Left colon (tissue), 2 donors: ENCODE measurements around the gene EIF3F. TPM values are rescaled to one million over a fixed set of nuclear protein-coding genes. Genes with fewer than 3 reads are reported as not detected.

ENCODE experiments used
- ATAC-seq: fragments of 200-7000 bp; cut with Tn5 transposase; one replicate; pipeline ENCODE4 v1.9.1; 2020; ENCODE audit warnings: mild to moderate bottlenecking, moderate library complexity
- DNase-seq, 2 donors: peaks; one replicate each; pipeline ENCODE4 v3.0.0-alpha.2; 2020
- intact Hi-C, 2 donors: fragments of 100-400 bp; cut with DNase I in 1 of 2; cut with micrococcal nuclease in 1 of 2; formaldehyde crosslinking; loops; one replicate each; pipeline versions ENCODE4 v1.11.2 to v1.14.0; 2022; cut with DNase I, micrococcal nuclease
- long read RNA-seq: library from polyadenylated mRNA; unstranded; transcript quantifications from one replicate; pipeline ENCODE4 v2.0.0, GENCODE V29; 2021
- total RNA-seq, 2 donors: library from RNA; stranded (reverse); fragmentation: NEBNext Ultra II Directional; extraction: Animal tissue kit (Norgen Biotek cat#: 25700); gene quantifications; one replicate each; pipeline ENCODE4 v1.2.1, GENCODE V29; 2021
- donor health status: DM: no; HTN: no; CAD: no.
- donor health status: DM: yes; HTN: yes; CAD: no.

The EIF3F gene, protein sequence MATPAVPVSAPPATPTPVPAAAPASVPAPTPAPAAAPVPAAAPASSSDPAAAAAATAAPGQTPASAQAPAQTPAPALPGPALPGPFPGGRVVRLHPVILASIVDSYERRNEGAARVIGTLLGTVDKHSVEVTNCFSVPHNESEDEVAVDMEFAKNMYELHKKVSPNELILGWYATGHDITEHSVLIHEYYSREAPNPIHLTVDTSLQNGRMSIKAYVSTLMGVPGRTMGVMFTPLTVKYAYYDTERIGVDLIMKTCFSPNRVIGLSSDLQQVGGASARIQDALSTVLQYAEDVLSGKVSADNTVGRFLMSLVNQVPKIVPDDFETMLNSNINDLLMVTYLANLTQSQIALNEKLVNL
- total RNA-seq = 100 to 1,000 TPM; 198 to 218 TPM
- long read RNA-seq, transcript EIF3F-201 (8 exons, 1,254 nt) = major isoform, 213 of 223 reads
- long read RNA-seq, partial matches to known transcripts = 5 of 223 reads
- long read RNA-seq, other reads (novel, unspliced or antisense) = 5 of 223 reads

DNA sequence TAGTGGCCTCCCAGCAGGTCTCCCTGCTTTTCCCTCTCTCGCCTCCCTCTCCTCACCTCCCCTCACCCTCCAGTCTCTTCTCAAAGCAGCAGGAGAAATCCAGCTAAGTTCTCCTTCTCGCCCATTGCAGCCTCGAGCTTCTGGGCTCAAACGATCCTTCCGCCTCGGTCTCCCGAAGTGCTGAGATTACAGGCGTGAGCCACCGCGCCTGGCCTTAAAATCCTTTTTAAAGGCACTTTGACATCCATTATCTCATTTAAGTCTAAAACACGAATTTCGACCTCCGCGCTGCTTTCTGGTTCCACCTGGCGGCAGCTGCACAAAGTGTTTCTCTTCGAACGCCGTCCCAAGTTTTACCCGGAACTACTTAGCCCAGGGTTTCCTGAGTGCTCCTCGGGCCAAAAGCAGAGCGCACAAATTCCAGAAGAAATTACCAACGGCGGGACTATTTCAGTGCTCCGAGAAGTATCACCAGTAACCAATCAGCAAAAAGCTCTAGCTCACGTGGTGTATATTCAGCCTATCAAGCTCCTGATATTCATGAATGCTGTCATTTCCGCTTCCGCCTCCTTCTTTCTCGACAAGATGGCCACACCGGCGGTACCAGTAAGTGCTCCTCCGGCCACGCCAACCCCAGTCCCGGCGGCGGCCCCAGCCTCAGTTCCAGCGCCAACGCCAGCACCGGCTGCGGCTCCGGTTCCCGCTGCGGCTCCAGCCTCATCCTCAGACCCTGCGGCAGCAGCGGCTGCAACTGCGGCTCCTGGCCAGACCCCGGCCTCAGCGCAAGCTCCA is at the start of gene EIF3F:
Gene EIF3F (plus strand): TSS at position 570 of the 792 bp plus-strand sequence. CDS start 16 bp downstream, at position 586.
- ATAC-seq (peak; percentile 99), DNase-seq (peak; percentile 86 to 91)
- intact Hi-C loops = loop anchor here in 1 of 2 donors (2.0 kb wide), 1 partner anchor 94 kb away; no protein-coding TSS in a partner anchor

DNA sequence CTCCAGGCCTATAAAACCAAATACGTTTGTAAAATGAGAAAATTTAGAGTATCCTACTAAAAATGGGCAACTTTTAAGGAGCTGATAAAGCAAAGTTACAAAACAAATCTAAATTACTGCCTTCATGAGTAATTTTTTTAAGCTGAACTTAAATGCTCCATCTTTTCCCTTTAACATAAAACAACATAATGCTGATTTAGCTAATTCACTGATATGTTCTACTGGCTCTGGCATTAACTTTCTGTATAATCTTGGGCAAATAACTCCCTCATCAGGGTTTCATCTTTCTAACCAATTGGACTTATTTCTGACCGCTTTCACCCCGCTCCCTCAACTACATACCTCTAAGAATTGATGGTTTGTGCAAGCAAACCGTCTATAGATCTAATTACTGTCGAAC is 46.0 kb upstream of the EIF3F start:
- no peak for ATAC-seq
- intact Hi-C loops = no loop called here
- DNase-seq = no peak

DNA sequence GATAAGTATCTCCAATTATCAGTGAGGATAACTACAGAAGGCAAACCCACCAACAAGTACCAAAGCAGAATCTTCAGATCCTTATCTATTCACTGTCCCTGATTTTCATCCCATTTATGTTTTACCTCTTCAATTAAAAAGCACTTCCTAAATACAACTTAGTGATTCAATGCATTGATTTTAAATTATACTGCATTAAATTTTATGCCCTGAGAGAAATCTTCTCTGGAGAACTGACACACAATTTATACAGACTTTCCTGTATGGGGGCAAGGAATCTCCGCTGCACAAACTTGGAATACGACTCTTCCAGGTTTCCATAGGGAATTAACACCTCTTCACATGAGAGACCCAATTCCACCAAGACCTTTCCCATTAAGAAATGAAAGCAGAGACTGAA is 45.5 kb upstream of the EIF3F start, which contains the start of gene OR10A3:
Gene OR10A3 (minus strand): TSS at position 101 of the 400 bp plus-strand sequence. CDS start 2,188 bp downstream, outside the sequence.
- DNase-seq (no peak), ATAC-seq (no peak)
- intact Hi-C loops = no loop called here

GRCh38 chr11:7944123-7944522 is 43.0 kb upstream of the EIF3F start:
- DNase-seq (no peak), ATAC-seq (no peak)
- intact Hi-C loops = no loop called here

DNA sequence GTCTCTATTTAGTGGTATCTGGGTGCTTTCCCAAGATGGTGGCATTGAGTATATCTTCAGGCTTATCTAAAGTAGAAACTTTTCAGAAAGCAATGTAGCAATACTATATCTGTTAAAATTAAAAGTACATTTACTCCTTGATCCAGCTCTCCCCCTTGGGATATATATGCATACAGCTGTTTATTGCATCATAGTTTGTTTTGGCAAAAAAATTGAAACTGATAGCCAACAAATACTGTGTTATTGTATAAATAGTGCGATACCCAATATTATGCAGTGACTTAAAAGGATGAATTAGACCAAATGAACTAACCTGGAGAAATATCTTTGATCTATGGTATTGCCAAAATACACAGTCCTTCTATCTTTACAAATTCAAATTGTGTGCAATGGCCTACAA is 37.2 kb upstream of the EIF3F start:
- ATAC-seq = no peak
- intact Hi-C loops = no loop called here
- no peak for DNase-seq

DNA sequence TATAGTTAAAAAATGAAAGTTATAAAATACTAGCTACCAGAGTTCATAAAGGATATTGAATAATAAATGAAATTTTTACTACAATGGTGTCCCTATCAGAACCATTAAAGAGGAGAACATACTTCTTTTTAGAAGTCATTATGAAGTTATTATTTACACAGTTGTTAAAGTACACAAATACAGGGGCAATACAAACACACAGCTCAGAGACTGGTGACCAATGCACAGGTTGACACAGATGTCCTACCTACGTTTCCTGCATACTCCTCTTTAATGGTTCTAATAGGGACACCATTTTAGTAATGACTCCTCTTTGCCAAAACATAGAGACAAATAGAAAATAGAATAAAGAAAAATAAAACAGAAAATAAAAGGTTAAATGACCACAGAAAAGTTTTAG is 31.9 kb upstream of the EIF3F start:
- intact Hi-C loops = no loop called here
- no peak for DNase-seq
- no peak for ATAC-seq

DNA sequence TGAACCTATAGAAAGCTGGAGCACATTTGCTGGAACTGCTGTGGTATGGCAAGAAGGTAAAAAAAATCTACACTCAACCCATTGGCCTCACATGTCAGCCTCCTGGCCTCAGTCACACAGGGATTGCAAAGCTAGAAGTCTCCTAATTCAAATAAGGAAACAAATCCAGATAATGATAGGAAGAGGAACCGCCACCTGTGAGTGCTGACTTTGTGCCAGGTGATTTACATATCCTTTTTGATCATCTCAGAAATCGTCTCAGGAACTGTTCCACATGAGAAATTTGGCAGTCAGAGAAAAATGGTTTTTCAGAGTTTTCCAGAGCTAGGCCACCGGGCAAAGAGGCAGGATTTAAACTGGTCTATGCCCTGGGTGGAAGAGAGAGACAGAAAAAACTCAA is 22.9 kb upstream of the EIF3F start:
- intact Hi-C loops = no loop called here
- DNase-seq = no peak
- peak; percentile 34 for ATAC-seq

GRCh38 chr11:7964873-7965272 is 22.3 kb upstream of the EIF3F start:
- intact Hi-C loops = no loop called here
- DNase-seq (no peak), ATAC-seq (no peak)

- no peak for ATAC-seq
- intact Hi-C loops = no loop called here
Observed at GRCh38 chr11:7965386-7965785, 21.8 kb upstream of the EIF3F start, which contains the start of gene NLRP10. NLRP10 (minus strand) TSS chr11:7965447; CDS start chr11:7963495, 1,952 bp downstream.

DNA sequence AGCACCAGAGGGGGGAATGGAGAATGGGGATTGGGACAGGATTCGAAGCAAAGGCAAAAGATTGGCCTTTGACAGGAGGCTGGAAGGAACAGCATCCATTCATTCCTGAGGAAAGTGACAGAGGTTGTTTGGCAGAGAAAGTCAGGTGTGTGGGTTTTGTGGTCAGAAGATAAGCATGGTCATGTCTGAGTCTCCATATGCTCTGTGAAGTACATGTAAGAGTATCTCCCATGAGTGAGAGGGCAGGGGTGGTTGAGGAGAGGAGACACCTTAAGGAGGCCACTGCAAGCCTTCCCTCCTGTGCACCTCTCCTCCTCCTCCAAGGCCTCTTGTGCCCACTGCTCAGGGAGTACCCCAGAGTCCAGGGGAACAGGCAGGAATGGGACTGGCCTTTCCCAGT is 20.0 kb upstream of the EIF3F start:
- ATAC-seq (no peak), DNase-seq (no peak)
- intact Hi-C loops = no loop called here

More at GRCh38 chr11:7965386-7965785, 21.8 kb upstream of the EIF3F start, which contains the start of gene NLRP10:
- no peak for DNase-seq

GRCh38 chr11:7967826-7968225 is 19.3 kb upstream of the EIF3F start:
- ATAC-seq = no peak
- intact Hi-C loops = no loop called here
- DNase-seq = no peak

DNA sequence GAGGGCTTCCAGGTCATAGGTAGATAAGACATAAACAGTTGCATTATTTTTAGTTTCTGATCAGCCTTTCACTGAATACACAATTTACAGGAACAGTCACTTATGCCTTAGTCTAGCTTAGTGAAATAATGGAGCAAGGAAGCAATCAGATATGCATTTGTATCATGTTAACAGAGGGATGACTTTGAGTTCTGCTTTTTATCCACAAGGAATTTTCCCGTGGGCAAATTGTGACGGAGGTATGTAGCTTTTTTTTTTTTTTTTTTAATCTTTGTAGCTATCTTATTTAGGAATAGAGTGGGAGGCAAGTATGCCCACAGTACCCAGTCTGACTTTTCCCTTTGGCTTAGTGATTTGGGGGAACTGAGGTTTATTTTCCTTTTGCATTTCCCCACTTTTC is 18.5 kb upstream of the EIF3F start:
- no peak for ATAC-seq
- no peak for DNase-seq
- intact Hi-C loops = no loop called here

- DNase-seq = no peak
- intact Hi-C loops = no loop called here
- ATAC-seq = no peak
Observed at GRCh38 chr11:7969756-7970646, 17.1 kb upstream of the EIF3F start.

GRCh38 chr11:7971846-7972245 is 15.3 kb upstream of the EIF3F start:
- DNase-seq (no peak), ATAC-seq (no peak)
- intact Hi-C loops = no loop called here

DNA sequence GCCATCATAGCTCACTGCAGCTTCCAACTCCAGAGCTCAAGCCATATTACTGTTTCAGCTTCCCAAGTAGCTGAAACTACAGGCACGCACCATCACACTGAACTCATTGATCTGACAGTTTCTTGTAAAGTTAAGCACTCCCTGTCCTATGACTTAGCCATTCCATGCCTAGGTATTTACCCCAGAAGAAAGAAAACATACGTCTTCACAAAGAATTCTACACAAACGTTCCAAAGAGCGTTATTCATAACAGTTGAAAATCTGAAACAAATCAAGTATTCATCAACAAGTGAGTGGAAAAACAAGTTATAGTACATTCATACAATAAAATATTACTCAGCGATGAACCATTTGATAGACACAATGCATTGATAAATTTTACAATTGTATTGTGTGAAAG is 14.1 kb upstream of the EIF3F start:
- no peak for DNase-seq
- intact Hi-C loops = no loop called here
- ATAC-seq = no peak

DNA sequence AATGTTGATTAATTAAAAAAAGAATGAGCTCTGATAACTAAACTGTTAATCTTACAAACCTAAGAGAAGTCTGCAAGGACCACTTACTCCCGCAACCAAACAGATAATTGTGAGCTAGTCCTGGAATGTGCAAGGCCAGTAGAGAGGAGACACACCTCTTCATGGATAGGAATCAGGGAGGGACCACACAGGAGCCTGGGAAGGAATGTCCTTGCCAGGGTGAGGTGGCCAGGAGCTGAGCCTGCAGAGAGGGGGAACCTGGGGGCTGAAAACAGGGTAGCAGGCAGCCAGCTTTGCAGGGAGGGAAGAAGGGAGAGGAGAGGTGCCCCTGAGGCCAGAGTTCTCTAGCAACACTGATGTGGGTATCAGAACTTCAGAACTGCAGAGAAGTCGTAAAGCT is 12.5 kb upstream of the EIF3F start:
- DNase-seq (no peak), ATAC-seq (no peak)
- intact Hi-C loops = no loop called here

DNA sequence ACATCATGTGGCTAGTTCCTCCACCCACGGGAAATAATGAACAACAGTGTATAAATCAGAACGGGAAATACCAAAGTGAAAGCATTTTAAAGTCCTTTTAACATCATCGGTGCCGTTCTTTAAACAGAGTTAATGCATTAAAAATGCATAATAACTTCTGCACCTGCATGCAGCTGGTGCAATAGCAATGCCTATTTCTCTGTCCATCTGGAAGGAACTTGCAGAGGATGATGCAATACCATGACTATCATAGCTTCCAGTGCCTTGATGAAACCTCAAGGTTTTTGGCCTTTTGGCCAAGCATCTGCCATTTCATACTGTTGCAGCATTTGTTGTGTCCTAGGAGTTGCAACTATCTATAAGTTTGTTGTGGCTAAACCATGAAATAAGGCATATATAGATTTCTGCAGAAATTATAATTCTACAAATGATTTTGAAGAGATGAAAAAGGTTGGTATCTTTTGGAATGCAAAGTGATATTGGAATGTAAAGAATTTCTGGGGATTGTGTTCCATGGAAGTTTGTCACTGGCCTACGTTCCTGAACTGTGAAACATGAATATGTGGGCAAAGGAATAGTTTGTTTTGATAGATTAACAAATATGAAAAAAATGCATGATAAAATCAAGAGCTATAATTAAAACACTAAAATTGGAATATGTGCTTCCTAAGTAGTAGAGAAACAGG is 9.8 kb upstream of the EIF3F start:
- DNase-seq = no peak
- intact Hi-C loops = no loop called here
- ATAC-seq = no peak

- intact Hi-C loops = no loop called here
- ATAC-seq (no peak), DNase-seq (no peak)
Observed at GRCh38 chr11:7981619-7982157, 5.4 kb upstream of the EIF3F start.
